ENCODE measurements around the gene CFHR1.
"Not testable (repeated sequence)": the region's sequence is repeated elsewhere in the genome, so short reads cannot be mapped to it uniquely, and the experiment has no call there.

CFHR1 gene

GRCh38 chr1:196819531-196819930 is at the start of gene CFHR1:
Gene CFHR1 (plus strand): TSS chr1:196819731. CDS start chr1:196819845, 114 bp downstream.
- in situ Hi-C loops (cut with HindIII; ENCODE audit: low sequenced_read_pairs): not testable (repeated sequence)

- in situ Hi-C loops (cut with HindIII; ENCODE audit: low sequenced_read_pairs): not testable (repeated sequence)
Observed at GRCh38 chr1:196769823-196770222, 49.7 kb upstream of the CFHR1 start.

- in situ Hi-C loops (cut with HindIII; ENCODE audit: low sequenced_read_pairs): no loop called here
Observed at GRCh38 chr1:196773713-196774112, 45.8 kb upstream of the CFHR1 start.

- in situ Hi-C loops (cut with HindIII; ENCODE audit: low sequenced_read_pairs): no loop called here
Observed at GRCh38 chr1:196774175-196774574, 45.4 kb upstream of the CFHR1 start.

GRCh38 chr1:196774603-196775002 is 44.9 kb upstream of the CFHR1 start, which contains the start of gene CFHR3:
Gene CFHR3 (plus strand): TSS chr1:196774840. CDS start chr1:196774887, 47 bp downstream.
- in situ Hi-C loops (cut with HindIII; ENCODE audit: low sequenced_read_pairs): no loop called here

GRCh38 chr1:196777603-196778002 is 41.9 kb upstream of the CFHR1 start:
- in situ Hi-C loops (cut with HindIII; ENCODE audit: low sequenced_read_pairs): no loop called here

GRCh38 chr1:196779093-196779492 is 40.4 kb upstream of the CFHR1 start:
- in situ Hi-C loops (cut with HindIII; ENCODE audit: low sequenced_read_pairs): no loop called here

- in situ Hi-C loops (cut with HindIII; ENCODE audit: low sequenced_read_pairs): not testable (repeated sequence)
Observed at GRCh38 chr1:196791252-196791651, 28.3 kb upstream of the CFHR1 start.

- in situ Hi-C loops (cut with HindIII; ENCODE audit: low sequenced_read_pairs): not testable (repeated sequence)
Observed at GRCh38 chr1:196794103-196794502, 25.4 kb upstream of the CFHR1 start.

GRCh38 chr1:196797891-196798290 is 21.6 kb upstream of the CFHR1 start:
- in situ Hi-C loops (cut with HindIII; ENCODE audit: low sequenced_read_pairs): no loop called here

- in situ Hi-C loops (cut with HindIII; ENCODE audit: low sequenced_read_pairs): not testable (repeated sequence)
Observed at GRCh38 chr1:196801920-196802319, 17.6 kb upstream of the CFHR1 start.

GRCh38 chr1:196808529-196809235 is 10.8 kb upstream of the CFHR1 start:
- in situ Hi-C loops (cut with HindIII; ENCODE audit: low sequenced_read_pairs): no loop called here

GRCh38 chr1:196817442-196817841 is 2.1 kb upstream of the CFHR1 start:
- in situ Hi-C loops (cut with HindIII; ENCODE audit: low sequenced_read_pairs): not testable (repeated sequence)

- in situ Hi-C loops (cut with HindIII; ENCODE audit: low sequenced_read_pairs): not testable (repeated sequence)
Observed at GRCh38 chr1:196827860-196828259, 8.3 kb downstream of the CFHR1 start.

GRCh38 chr1:196849613-196850492 is 30.3 kb downstream of the CFHR1 start:
- in situ Hi-C loops (cut with HindIII; ENCODE audit: low sequenced_read_pairs): not testable (repeated sequence)

- in situ Hi-C loops (cut with HindIII; ENCODE audit: low sequenced_read_pairs): no loop called here
Observed at GRCh38 chr1:196856053-196856452, 36.5 kb downstream of the CFHR1 start.

- in situ Hi-C loops (cut with HindIII; ENCODE audit: low sequenced_read_pairs): no loop called here
Observed at GRCh38 chr1:196857188-196857587, 37.7 kb downstream of the CFHR1 start.

GRCh38 chr1:196858811-196859210 is 39.3 kb downstream of the CFHR1 start:
- in situ Hi-C loops (cut with HindIII; ENCODE audit: low sequenced_read_pairs): no loop called here

GRCh38 chr1:196860323-196860884 is 40.9 kb downstream of the CFHR1 start:
- in situ Hi-C loops (cut with HindIII; ENCODE audit: low sequenced_read_pairs): no loop called here

GRCh38 chr1:196861429-196861828 is 41.9 kb downstream of the CFHR1 start:
- in situ Hi-C loops (cut with HindIII; ENCODE audit: low sequenced_read_pairs): no loop called here

- in situ Hi-C loops (cut with HindIII; ENCODE audit: low sequenced_read_pairs): no loop called here
Observed at GRCh38 chr1:196866974-196867373, 47.4 kb downstream of the CFHR1 start.

- in situ Hi-C loops (cut with HindIII; ENCODE audit: low sequenced_read_pairs): no loop called here
Observed at GRCh38 chr1:196873385-196873784, 53.9 kb downstream of the CFHR1 start.
